GM19025 (cell line): ENCODE measurements around the gene ZFP3.
"Not testable (repeated sequence)": the region's sequence is repeated elsewhere in the genome, so short reads cannot be mapped to it uniquely, and the experiment has no call there.

Experiments
- ATAC-seq: cut with Tn5 transposase; IDR thresholded peaks from one replicate; pipeline ENCODE4 v1.9.1; 2021; ENCODE audit warnings: mild to moderate bottlenecking, low read depth, moderate library complexity; ENCODE audit not compliant: unreplicated experiment

ZFP3 gene

GRCh38 chr17:5123343-5124124 lies 45.3 kb downstream of the ZFP3 start:
- ATAC-seq, result no peak

GRCh38 chr17:5124125-5124760 lies 46.0 kb downstream of the ZFP3 start:
- not testable (repeated sequence) for ATAC-seq

- not testable (repeated sequence) for ATAC-seq
Measured at GRCh38 chr17:5124896-5125295, 46.6 kb downstream of the ZFP3 start.

- no peak for ATAC-seq
Measured at GRCh38 chr17:5126719-5127488, 48.6 kb downstream of the ZFP3 start.

GRCh38 chr17:5127910-5128309 lies 49.6 kb downstream of the ZFP3 start:
- no peak for ATAC-seq

GRCh38 chr17:5128387-5128786 lies 50.1 kb downstream of the ZFP3 start:
- not testable (repeated sequence) for ATAC-seq

GRCh38 chr17:5128905-5129535 lies 50.8 kb downstream of the ZFP3 start:
- no peak for ATAC-seq

- ATAC-seq, result not testable (repeated sequence)
Measured at GRCh38 chr17:5129770-5130169, 51.5 kb downstream of the ZFP3 start.

GRCh38 chr17:5130261-5130660 lies 52.0 kb downstream of the ZFP3 start:
- ATAC-seq, result not testable (repeated sequence)

GRCh38 chr17:5130687-5131086 lies 52.4 kb downstream of the ZFP3 start:
- ATAC-seq, result not testable (repeated sequence)

- ATAC-seq, result no peak
Measured at GRCh38 chr17:5131146-5131715, 53.0 kb downstream of the ZFP3 start.

GRCh38 chr17:5131799-5132502 lies 53.7 kb downstream of the ZFP3 start:
- ATAC-seq, result not testable (repeated sequence)

GRCh38 chr17:5132503-5133225 lies 54.4 kb downstream of the ZFP3 start:
- ATAC-seq, result not testable (repeated sequence)

- ATAC-seq, result no peak
Measured at GRCh38 chr17:5133311-5133710, 55.0 kb downstream of the ZFP3 start.

- ATAC-seq, result not testable (repeated sequence)
Measured at GRCh38 chr17:5133961-5134360, 55.7 kb downstream of the ZFP3 start.

- ATAC-seq, result not testable (repeated sequence)
Measured at GRCh38 chr17:5134571-5134970, 56.3 kb downstream of the ZFP3 start.

GRCh38 chr17:5135131-5135712 lies 57.0 kb downstream of the ZFP3 start:
- ATAC-seq, result not testable (repeated sequence)

GRCh38 chr17:5135726-5136579 lies 57.7 kb downstream of the ZFP3 start:
- ATAC-seq, result no peak
